NCI-H69 (cell line): Measurements from ENCODE around the gene AFMID.
"Not testable (repeated sequence)": the region's sequence is repeated elsewhere in the genome, so short reads cannot be mapped to it uniquely, and the experiment has no call there.

Source experiments
- DNase-seq: peaks from one replicate; lab custom pipeline; 2025; lab: John Stamatoyannopoulos, UW

The AFMID gene

GRCh38 chr17:78223765-78224164, 36.6 kb downstream of the AFMID start:
- no peak for DNase-seq

- DNase-seq = no peak
These were observed 37.3 kb downstream of the AFMID start for GRCh38 chr17:78224231-78225087.

- DNase-seq = no peak
These were observed 38.1 kb downstream of the AFMID start for GRCh38 chr17:78225088-78225865.

- DNase-seq = no peak
These were observed 39.0 kb downstream of the AFMID start for GRCh38 chr17:78226055-78226758.

GRCh38 chr17:78226759-78227454, 39.7 kb downstream of the AFMID start:
- peak; percentile 82 for DNase-seq

GRCh38 chr17:78227455-78227916, 40.3 kb downstream of the AFMID start:
- DNase-seq = peak; percentile 63

GRCh38 chr17:78228176-78228575, 41.0 kb downstream of the AFMID start:
- DNase-seq = no peak

- no peak for DNase-seq
These were observed 43.2 kb downstream of the AFMID start for GRCh38 chr17:78230252-78230962.

GRCh38 chr17:78230996-78231935, 44.1 kb downstream of the AFMID start, which contains the start of gene TMEM235:
Gene TMEM235, plus strand, starts transcription at chr17:78231631. Its CDS starts 393 bp downstream, at chr17:78232024.
- peak; percentile 49 for DNase-seq

- peak; percentile 65 for DNase-seq
These were observed 45.1 kb downstream of the AFMID start for GRCh38 chr17:78231991-78232858.

GRCh38 chr17:78232859-78233173, 45.7 kb downstream of the AFMID start:
- DNase-seq = no peak

GRCh38 chr17:78233678-78234077, 46.5 kb downstream of the AFMID start:
- DNase-seq = no peak

- no peak for DNase-seq
These were observed 47.2 kb downstream of the AFMID start for GRCh38 chr17:78234261-78234865.

- DNase-seq = not testable (repeated sequence)
These were observed 47.9 kb downstream of the AFMID start for GRCh38 chr17:78235022-78235421.

GRCh38 chr17:78235885-78236284, 48.7 kb downstream of the AFMID start:
- DNase-seq = no peak

- DNase-seq = no peak
These were observed 49.4 kb downstream of the AFMID start for GRCh38 chr17:78236362-78237127.

GRCh38 chr17:78237401-78238012, 50.3 kb downstream of the AFMID start:
- DNase-seq = no peak
